GM18505 (cell line): ENCODE results near the gene C1R.

Source experiments
- ATAC-seq: cut with Tn5 transposase; IDR thresholded peaks from one replicate; pipeline ENCODE4 v1.9.1; 2021; ENCODE audit not compliant: unreplicated experiment
- POLR2A ChIP-seq: IDR thresholded peaks from 4 replicates; pipeline ENCODE4 v1.6.1; 2011; ENCODE audit warnings: borderline replicate concordance; ENCODE audit not compliant: insufficient read depth, insufficient read length; ENCODE audit errors: extremely low read depth

Gene C1R

DNA sequence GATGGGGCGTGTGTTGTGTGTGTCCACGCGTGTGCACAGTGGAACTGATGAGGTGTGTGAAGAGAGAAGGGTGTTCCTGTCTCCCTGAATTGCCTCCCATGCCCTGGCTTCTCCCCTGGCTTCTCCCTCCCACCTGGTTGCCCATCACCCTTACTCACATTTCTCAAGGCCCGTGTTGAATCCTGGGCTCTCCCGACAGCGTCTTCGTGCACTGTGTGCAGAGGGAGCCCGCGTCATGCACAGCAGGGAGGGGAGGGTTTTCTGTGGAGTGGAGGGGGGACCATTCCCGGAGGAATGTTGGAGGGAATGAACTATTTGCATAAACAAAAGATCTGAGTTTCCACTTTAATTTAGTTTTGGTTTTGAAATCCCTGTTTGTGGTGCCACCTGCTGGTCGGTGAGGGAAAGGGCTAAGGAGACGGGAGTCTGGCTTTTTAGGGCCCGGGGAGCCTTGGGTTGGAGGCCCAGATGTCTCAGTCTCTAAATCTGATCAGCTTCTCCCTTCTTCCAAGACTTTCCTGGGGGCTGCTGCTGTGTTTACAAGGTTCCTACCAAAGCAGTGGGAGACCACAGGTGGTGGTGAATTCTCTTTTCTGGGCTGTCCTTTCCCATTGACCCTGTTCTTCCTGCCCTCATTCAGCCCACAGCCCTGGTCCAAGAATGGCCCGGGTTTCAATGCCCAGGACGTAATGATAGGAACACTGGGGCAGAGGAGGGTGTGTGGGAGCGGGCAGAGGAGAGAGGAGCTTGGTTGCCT is at the start of gene C1R:
Gene C1R (minus strand): TSS at position 217 of the 757 bp plus-strand sequence. CDS start 57 bp downstream, at position 160.
- no peak for TF ChIP-seq POLR2A
- no peak for ATAC-seq

DNA sequence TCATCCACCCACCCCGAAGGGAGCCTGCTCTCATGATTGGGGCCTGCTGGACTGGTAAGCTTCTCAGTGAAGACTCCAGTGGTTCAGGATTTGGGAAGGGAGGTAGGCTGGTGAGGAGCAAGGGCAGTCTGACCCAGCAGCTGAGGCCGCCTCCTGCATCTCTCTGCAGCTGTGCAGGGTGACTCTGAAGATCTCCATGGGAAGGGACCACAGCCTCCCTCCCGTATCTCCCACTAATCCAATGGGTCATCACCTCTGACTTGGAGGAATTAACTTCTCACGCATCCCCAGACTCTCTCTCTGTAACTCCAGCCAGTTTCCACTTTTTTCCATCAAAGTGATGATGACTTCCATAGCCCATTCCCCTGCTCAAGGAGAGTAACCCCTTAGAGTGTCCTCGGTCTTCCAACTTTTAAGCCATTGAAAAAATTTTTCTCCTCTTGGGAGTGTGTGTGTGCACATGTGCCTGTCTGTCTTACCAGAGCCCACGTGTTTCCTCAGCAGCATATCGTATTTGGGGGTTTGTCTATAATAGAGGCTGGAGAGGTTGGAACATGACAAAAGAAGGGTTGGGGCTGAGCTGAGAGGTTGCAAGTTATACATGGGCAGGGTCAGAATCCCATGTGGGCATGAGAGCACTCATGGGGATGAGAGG is 49.2 kb upstream of the C1R start:
- no peak for ATAC-seq
- TF ChIP-seq POLR2A: no peak

DNA sequence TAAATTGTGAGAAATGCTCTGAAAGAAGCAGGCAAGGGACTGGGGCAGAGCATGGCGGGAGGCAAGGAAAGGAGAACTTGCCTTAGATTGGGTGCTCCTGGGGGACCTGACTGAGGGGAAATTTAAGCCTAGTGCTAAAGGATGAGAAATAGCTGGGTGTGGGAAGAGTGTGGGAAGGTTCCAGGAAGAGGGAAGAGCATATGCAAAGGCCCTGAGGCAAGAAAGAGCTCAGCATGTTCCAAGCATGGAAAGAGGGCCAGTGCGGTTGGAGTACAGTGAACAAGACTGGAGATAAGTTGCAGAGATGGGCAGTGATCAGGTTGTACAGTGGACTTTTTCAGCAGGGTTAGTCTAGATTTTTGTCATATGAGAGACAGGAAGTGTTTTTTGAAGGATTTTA is 47.0 kb upstream of the C1R start:
- ATAC-seq: no peak

DNA sequence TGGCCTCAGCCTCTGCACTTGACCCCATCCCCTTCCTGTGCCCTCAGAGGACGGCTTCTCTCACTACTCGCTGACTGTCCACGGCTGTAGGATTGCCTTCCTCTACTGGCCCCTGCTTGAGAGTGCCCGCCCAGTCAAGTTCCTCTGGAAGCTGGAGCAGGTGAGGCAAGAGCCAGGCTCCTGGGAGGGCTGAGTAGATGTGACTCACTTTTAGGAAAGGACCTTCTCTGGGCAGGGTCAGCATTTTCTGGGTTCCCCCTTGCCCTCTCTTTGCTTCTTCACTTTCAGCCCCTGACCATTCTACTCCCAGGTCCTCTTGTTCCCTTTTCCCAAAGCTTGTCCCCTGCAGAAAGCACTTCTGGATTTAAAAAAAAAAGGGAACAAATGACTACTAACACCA is 45.7 kb upstream of the C1R start:
- ATAC-seq: no peak
- TF ChIP-seq POLR2A: no peak

More for the DNA sequence above, 47.0 kb upstream of the C1R start:
- no peak for TF ChIP-seq POLR2A

DNA sequence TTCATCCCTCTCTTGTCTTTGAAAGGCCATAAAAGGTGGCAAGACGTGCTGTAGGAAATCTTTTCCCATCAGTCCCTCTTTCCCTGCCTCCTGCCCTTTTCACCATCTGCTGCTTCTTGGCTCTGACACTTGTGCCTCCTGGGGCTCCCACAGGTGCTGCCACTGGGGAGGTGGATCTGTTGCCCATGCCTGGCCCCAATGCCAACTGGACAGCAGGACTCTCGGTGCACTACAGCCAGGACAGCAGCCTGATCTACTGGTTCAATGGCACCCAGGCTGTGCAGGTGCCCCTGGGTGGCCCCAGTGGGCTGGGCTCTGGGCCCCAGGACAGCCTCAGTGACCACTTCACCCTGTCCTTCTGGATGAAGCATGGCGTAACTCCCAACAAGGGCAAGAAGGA is 44.4 kb upstream of the C1R start:
- ATAC-seq: no peak
- no peak for TF ChIP-seq POLR2A

- no peak for TF ChIP-seq POLR2A
- ATAC-seq: no peak
Measured at GRCh38 chr12:7136071-7136470, 43.8 kb upstream of the C1R start.

DNA sequence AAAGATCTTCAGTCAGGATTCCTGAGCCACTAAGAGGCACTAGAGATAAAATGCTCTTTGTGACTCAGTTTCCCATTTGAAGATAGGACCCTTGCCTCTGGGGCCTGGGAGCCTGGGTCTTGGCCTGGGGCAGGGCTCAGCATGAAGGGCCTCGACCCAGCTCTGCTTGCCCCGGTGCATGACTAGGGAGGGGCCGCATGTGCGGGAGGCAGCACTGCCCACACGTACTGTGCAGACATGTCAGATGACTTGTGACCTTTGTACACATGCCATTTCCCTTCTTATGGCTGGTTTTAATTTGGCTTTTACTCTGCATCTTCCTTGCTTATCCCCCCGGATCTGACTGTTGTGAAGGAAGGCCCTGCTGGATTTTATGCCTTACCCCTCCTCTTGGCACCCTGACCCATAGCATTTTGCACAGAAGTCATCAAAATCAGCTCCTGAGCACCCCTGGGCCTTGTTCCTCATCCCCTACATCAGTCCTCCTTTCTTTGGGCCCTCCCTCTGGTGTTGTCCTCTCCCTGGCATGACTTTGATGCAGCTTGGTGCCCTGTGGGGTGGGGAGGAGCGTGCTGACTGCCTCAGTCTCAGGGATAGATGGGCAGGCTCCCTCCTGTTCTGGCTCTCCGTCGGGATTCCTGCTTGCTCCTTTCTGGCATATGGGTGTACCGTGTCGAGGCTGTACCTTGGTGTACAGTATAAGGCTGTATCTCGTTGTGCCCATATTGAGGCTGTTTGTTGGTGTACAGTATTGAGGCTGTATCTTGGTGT is 42.3 kb upstream of the C1R start:
- no peak for ATAC-seq
- no peak for TF ChIP-seq POLR2A

GRCh38 chr12:7131502-7131866 is 39.2 kb upstream of the C1R start:
- TF ChIP-seq POLR2A: no peak
- ATAC-seq: no peak

GRCh38 chr12:7130701-7131501 is 38.7 kb upstream of the C1R start:
- no peak for TF ChIP-seq POLR2A
- ATAC-seq: no peak

DNA sequence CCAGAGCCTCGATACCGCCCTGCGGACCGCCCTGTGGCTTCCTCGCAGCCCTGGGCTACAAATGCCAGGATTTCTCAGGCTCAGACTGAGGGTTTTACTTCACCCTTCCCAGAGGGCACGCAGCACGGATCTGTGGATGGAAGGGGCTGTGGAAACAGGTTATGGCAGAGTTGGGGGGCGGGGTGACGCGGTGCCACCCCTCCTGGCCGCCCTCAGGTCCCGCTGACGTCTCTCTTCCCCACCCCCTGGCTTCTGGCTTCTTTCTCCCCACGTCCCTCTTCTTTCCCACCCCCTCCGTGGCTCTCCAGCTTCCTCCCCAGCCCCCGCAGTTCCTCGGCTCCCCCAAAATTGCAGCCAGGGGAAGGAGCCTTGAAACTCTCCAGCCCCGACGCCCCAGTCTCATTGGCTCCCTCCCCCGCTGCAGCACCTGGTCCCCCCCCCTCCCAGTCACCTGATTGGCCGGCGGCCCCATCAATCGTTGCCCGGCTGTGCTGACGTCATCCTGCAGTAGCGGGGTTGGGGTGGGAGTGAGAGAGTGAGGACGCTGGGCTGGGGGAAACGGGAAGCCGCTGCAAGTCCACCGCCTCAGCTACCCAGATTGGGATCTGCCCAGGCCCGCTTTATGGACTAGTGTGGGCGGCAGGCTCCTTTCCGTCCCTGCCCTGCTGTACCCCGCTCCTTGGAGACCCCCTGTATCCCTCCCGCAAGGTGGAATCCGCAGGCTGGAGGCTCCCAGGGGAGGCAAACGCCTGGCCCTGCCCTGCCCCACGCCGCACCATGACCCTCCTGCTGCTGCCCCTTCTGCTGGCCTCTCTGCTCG is 37.8 kb upstream of the C1R start, which contains the start of gene CLSTN3:
Gene CLSTN3 (plus strand): TSS at position 500 of the 820 bp plus-strand sequence. CDS start 278 bp downstream, at position 778.
- peak; percentile 56 for ATAC-seq
- peak; percentile 39 for TF ChIP-seq POLR2A

GRCh38 chr12:7129287-7129871 is 37.1 kb upstream of the C1R start:
- peak; percentile 16 for TF ChIP-seq POLR2A
- ATAC-seq: no peak
